Aorta (tissue), 5 donors: ENCODE measurements around the gene ATAD3B. TPM values are rescaled to one million over a fixed set of nuclear protein-coding genes. Genes with fewer than 3 reads are reported as not detected.

ENCODE experiments used
- ATAC-seq: fragments of 200-7000 bp; cut with Tn5 transposase; one replicate; pipeline ENCODE4 v1.9.1; 2022; ENCODE audit warnings: moderate library complexity; ENCODE audit not compliant: low FRiP score
- DNase-seq, 2 donors: peaks; one replicate each; pipeline ENCODE4 v3.0.0-alpha.2; 2020
- H3K27ac ChIP-seq, 2 donors: one replicate each; pipeline ENCODE4 v1.5.1; 2013; ENCODE audit warnings: low read length in 2 of 2, mild to moderate bottlenecking in 2 of 2, moderate library complexity in 2 of 2, control low read depth in 1 of 2, inconsistent platforms in 1 of 2, low read depth in 1 of 2
- H3K27me3 ChIP-seq, 2 donors: one replicate each; pipeline ENCODE4 v1.6.1; 2013; ENCODE audit warnings: control low read depth in 1 of 2, low read length in 1 of 2, mild to moderate bottlenecking in 1 of 2, moderate library complexity in 1 of 2; ENCODE audit not compliant: insufficient read depth in 2 of 2, control insufficient read depth in 1 of 2
- H3K36me3 ChIP-seq, 2 donors: one replicate each; pipeline ENCODE4 v1.6.1; 2013; ENCODE audit warnings: control low read depth in 1 of 2, low read length in 1 of 2, mild to moderate bottlenecking in 1 of 2; ENCODE audit not compliant: insufficient read depth in 2 of 2, control insufficient read depth in 1 of 2
- H3K4me1 ChIP-seq, 2 donors: one replicate each; pipeline ENCODE4 v1.6.1; 2013; ENCODE audit warnings: low read length in 2 of 2, control low read depth in 1 of 2, mild to moderate bottlenecking in 1 of 2, moderate library complexity in 1 of 2; ENCODE audit not compliant: insufficient read depth in 2 of 2, control insufficient read depth in 1 of 2
- H3K4me3 ChIP-seq, 2 donors: one replicate each; pipeline ENCODE4 v1.5.1; 2013; ENCODE audit warnings: low read length in 2 of 2, control low read depth in 1 of 2, mild to moderate bottlenecking in 1 of 2
- H3K9me3 ChIP-seq: one replicate; pipeline ENCODE4 v1.6.1; 2013; ENCODE audit warnings: mild to moderate bottlenecking, low read length; ENCODE audit not compliant: control insufficient read depth
- WGBS, 2 donors: extraction: QIAGEN DNeasy Blood & Tissue Kit; methylation state at CpG; one replicate each; pipeline ENCODE4 v1.1.7; 2013; 5-methylcytosine and 5-hydroxymethylcytosine counted together
- intact Hi-C, 2 donors: fragments of 100-400 bp; cut with DNase I; formaldehyde crosslinking; loops; one replicate each; pipeline versions ENCODE4 v1.14.2 to v1.15.0; 2022
- long read RNA-seq, 2 donors: library from polyadenylated mRNA; unstranded; transcript quantifications; one replicate each; pipeline ENCODE4 v2.0.0, GENCODE V29; 2020 to 2021
- polyA plus RNA-seq, 2 donors: library from polyadenylated mRNA; stranded (reverse); fragments of 200-250 nt; gene quantifications; one replicate each; pipeline ENCODE4 v1.2.3, GENCODE V29; 2013
- total RNA-seq, 2 donors: library from RNA; stranded (reverse); fragmentation: NEBNext Ultra II Directional; extraction: Animal tissue kit (Norgen Biotek cat#: 25700); gene quantifications; one replicate each; pipeline ENCODE4 v1.2.1, GENCODE V29; 2021
- donor health status: healthy with polysubstance abuse.
- donor health status: Bipolar disorder and iron deficiency.
- donor health status: DM: no; HTN: no; CAD: no.
- donor health status: DM: no; HTN: no; CAD: no.
- donor health status: DM: yes; HTN: yes; CAD: no.

The ATAD3B gene, protein sequence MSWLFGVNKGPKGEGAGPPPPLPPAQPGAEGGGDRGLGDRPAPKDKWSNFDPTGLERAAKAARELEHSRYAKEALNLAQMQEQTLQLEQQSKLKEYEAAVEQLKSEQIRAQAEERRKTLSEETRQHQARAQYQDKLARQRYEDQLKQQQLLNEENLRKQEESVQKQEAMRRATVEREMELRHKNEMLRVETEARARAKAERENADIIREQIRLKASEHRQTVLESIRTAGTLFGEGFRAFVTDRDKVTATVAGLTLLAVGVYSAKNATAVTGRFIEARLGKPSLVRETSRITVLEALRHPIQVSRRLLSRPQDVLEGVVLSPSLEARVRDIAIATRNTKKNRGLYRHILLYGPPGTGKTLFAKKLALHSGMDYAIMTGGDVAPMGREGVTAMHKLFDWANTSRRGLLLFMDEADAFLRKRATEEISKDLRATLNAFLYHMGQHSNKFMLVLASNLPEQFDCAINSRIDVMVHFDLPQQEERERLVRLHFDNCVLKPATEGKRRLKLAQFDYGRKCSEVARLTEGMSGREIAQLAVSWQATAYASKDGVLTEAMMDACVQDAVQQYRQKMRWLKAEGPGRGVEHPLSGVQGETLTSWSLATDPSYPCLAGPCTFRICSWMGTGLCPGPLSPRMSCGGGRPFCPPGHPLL
- total RNA-seq (10 to 100 TPM in 1 of 2 donors, 1 to 10 TPM in 1; 8.1 to 21.5 TPM), polyA plus RNA-seq (10 to 100 TPM in 1 of 2 donors, 1 to 10 TPM in 1; 6.1 to 44.8 TPM)
- long read RNA-seq, donor 1, full-length matches to known transcripts, result 2 of 10 reads
- long read RNA-seq, donor 1, partial matches to known transcripts, result 6 of 10 reads
- long read RNA-seq, donor 1, other reads (novel, unspliced or antisense), result 2 of 10 reads
- long read RNA-seq, donor 2, partial matches to known transcripts, result 4 of 13 reads
- long read RNA-seq, donor 2, other reads (novel, unspliced or antisense), result 9 of 13 reads

DNA sequence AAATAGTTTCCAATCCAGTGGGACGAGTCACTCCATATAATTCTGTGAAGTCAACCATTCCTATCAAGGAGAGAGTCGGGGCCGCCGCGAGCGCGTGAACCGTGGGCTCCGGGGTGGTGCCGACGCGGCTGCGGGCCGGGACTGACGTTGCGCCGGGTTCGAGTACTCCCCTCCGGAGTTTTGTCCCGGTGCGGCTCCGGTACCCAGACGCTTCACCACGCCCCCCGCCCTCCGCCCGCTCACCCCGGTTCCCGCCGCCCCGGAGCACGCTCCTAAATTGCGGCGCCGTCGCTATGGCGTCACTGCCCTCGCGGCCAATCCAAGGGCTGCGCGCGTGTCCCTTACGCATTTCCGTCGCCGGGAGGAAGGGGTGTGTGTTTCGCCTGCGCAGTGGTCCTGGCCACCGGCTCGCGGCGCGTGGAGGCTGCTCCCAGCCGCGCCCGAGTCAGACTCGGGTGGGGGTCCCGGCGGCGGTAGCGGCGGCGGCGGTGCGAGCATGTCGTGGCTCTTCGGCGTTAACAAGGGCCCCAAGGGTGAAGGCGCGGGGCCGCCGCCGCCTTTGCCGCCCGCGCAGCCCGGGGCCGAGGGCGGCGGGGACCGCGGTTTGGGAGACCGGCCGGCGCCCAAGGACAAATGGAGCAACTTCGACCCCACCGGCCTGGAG lies at the start of gene ATAD3B:
Gene ATAD3B, plus strand, starts transcription at position 377 of the 664 bp plus-strand sequence. Its CDS starts 120 bp downstream, at position 497.
- ATAC-seq, result peak; percentile 96
- 0 to 1% methylated on average over 69 to 87 of the region's 87 CpGs for WGBS, 2 donors
- intact Hi-C loops, result no loop called here

DNA sequence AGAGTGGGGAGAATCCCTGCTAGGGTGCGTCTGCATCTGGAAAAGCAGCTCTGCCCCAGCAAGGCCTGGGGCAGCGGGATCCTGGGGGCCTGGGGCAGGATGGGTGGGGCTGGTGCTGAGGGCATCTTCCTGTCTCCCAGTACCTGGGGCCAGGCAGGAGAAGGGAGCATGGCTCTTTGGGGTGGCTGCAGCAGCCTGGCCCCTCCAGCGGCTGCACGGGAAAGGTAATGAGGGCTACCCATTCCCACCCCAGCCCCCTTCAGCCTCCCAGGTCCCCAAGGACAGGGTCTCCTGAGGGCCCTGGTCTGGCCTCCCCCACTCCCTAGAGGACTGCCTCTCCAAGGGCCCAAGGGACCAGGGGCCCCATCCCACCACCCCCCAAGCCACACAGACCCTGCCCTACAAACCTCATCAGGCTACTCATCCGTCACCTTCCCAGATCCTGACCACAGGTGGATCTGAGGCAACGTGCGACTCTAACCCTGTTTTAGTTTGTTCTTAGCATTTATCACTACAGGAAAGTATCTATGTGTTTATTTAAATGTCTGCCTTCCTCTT lies 49.6 kb upstream of the ATAD3B start:
- no peak overlapping the region for H3K27ac ChIP-seq

More for the DNA sequence above, at the start of gene ATAD3B:
- Histone ChIP-seq H3K9me3 (no peaks in the 10 kb centered on the region), H3K27ac (no peak within 1 kb of the TSS), H3K27me3 (no peaks in the 10 kb centered on the region), H3K4me1 (no peaks in the 10 kb centered on the region), H3K36me3 (no peaks in the 10 kb centered on the region), H3K4me3 (peak within 1 kb of the TSS; percentile 35 to 44)
- DNase-seq, result peak; percentile 95 to 96

DNA sequence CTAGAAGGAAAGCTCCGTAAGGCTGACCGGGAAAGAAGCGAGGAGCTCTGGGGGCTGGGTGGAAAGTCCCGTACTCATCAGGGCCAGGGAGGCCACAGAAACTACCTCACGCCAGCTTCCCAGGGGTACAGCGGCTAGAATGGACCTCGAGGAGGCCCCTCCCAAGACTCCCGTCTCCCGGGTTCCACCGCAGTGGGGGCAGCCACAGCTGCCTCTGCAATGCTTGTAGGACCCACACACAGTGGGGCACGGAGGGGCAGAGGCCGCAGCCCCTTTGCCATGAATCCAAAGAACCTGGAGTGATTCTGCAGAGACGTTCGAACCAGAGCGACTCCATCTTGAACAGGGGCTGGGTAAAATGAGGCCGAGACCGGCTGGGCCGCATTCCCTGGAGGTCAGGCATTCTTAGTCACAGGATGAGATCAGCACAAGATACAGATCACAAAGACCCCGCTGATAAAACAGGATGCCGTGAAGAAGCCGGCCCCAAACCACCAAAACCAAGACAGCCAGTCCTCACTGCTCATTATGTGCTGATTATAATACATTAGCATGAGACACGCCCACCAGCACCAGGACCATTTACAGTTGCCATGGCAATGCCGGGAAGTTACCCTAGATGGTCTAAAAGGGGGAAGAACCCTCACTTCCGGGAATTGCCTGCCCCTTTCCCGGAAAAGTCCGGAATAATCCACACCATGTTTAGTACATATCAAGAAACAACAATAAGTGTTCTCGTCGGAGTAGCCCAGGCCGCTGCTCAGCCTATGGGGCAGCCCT lies 48.9 kb upstream of the ATAD3B start:
- ATAC-seq (no peak), DNase-seq (peak in 1 of 2 donors; percentile 24)
- Histone ChIP-seq H3K9me3 (no peaks in the 10 kb centered on the region), H3K27ac (no peak overlapping the region), H3K27me3 (no peaks in the 10 kb centered on the region), H3K36me3 (no peaks in the 10 kb centered on the region), H3K4me1 (no peaks in the 10 kb centered on the region), H3K4me3 (no peak overlapping the region)
- intact Hi-C loops, result no loop called here
- 72% methylated on average over 29 of the region's 29 CpGs for WGBS, 2 donors

More for the DNA sequence above, 49.6 kb upstream of the ATAD3B start:
- Histone ChIP-seq H3K4me1 (no peaks in the 10 kb centered on the region), H3K9me3 (no peaks in the 10 kb centered on the region), H3K36me3 (no peaks in the 10 kb centered on the region), H3K4me3 (no peak overlapping the region), H3K27me3 (no peaks in the 10 kb centered on the region)
- intact Hi-C loops, result no loop called here
- DNase-seq (no peak), ATAC-seq (no peak)
- WGBS, 2 donors, result 89 to 92% methylated on average over 6 to 7 of the region's 7 CpGs

DNA sequence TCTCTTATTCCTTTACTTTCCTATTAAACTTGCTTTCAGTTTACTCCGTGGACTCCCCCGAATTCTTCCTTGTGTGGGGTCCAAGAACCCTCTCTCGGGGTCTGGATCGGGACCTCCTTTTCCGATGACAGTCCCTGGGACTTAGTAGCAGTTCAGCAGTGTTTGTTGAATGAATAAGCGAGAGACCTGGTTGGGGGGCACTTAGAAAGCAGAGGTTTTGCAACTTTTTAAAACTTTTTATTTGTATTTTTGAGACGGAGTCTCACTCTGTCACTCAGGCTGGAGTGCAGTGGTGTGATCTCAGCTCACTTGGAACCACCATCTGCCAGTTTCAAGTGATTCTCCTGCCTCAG lies 48.3 kb upstream of the ATAD3B start:
- Histone ChIP-seq H3K4me3 (no peak overlapping the region), H3K9me3 (no peaks in the 10 kb centered on the region), H3K36me3 (no peaks in the 10 kb centered on the region), H3K27ac (no peak overlapping the region), H3K4me1 (no peaks in the 10 kb centered on the region), H3K27me3 (no peaks in the 10 kb centered on the region)
- intact Hi-C loops, result no loop called here
- no peak for ATAC-seq
- DNase-seq, result no peak
- 91 to 92% methylated on average over 7 of the region's 7 CpGs for WGBS, 2 donors

DNA sequence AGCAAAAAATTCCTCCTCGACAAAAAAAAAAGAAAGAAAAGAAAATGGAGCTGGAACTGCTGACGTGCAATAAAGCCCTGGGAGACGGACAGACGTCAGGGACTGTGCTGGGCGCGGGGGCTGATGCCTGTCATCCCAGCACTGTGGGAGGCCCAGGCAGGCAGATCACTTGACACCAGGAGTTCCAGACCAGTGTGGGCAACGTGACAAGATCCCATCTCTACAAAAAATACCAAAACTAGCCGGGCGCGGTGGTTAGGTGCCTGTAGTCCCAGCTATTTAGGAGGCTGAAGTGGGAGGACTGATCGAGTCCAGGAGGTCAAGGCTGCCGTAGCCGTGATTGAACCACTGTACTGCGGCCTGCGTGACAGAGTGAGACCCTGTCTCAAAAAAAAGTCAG lies 46.9 kb upstream of the ATAD3B start:
- intact Hi-C loops, result no loop called here
- Histone ChIP-seq H3K4me1 (no peaks in the 10 kb centered on the region), H3K27me3 (no peaks in the 10 kb centered on the region), H3K9me3 (no peaks in the 10 kb centered on the region), H3K36me3 (no peaks in the 10 kb centered on the region), H3K4me3 (no peak overlapping the region), H3K27ac (no peak overlapping the region)
- ATAC-seq, result no peak
- WGBS, 2 donors, result 87 to 91% methylated on average over 15 of the region's 15 CpGs
- DNase-seq, result peak in 1 of 2 donors; percentile 37

DNA sequence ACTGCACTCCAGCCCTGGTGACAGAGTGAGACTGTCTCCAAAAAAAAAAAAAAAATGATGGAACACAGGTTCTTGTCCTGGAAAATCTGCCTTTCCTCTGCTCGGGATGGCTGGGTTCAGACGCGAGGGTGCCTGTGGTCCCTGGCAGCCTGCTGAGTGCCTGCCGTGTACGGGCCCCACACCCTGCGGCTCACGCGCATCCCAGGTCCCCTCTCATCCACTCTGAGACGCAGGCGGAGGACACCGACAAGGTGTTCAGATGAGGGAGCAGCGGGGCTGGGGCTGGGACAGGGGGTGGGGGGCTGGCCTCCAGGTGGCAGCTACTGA lies 46.2 kb upstream of the ATAD3B start:
- Histone ChIP-seq H3K4me1 (no peaks in the 10 kb centered on the region), H3K36me3 (no peaks in the 10 kb centered on the region), H3K27ac (no peak overlapping the region), H3K27me3 (no peaks in the 10 kb centered on the region), H3K4me3 (no peak overlapping the region), H3K9me3 (no peaks in the 10 kb centered on the region)
- intact Hi-C loops, result no loop called here
- no peak for ATAC-seq
- 77 to 78% methylated on average over 12 of the region's 12 CpGs for WGBS, 2 donors
- DNase-seq, result no peak

DNA sequence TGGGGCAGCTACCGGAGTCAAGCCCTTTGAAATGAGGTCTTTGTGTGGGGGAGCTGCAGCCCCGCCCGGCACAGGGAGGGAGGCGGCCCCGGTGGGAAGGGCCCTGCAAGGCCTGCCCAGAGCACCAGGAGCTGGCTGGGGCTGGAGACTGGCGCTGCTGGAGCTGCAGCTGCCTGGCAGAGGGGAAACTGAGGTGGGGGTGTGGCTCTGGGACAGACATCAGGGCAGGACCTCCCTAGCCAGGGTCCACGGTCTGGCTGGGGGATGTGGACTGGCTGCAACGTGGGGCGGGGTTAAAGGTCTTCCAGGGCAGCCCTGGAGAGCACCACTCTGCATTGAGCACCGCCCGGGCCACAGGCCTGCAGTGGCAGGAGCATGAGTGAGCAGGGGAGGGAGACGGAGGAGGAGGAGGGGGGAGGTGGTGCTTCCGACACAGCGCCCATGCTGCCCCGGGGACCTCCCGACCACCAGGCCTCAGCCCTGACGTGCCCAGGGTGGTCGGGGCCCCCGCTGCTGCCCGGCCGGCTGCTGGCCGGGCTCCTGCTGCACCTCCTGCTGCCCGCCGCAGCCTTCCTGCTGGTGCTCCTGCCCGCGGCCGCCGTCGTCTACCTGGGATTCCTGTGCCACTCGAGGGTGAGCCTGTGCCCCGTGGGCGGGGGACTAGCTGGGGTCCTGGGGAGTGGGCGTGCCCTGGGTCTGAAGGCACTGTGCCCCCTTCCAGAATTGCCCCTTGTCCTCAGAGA lies 45.6 kb upstream of the ATAD3B start:
- WGBS, 2 donors, result 54 to 55% methylated on average over 29 to 33 of the region's 33 CpGs
- H3K4me1 ChIP-seq, result no peaks in the 10 kb centered on the region
- intact Hi-C loops, result no loop called here
- DNase-seq (peak; percentile 42 to 72), ATAC-seq (no peak)
- no peaks in the 10 kb centered on the region for H3K9me3 ChIP-seq
- no peaks in the 10 kb centered on the region for H3K36me3 ChIP-seq
- H3K4me3 ChIP-seq, result no peak overlapping the region
- H3K27ac ChIP-seq, result no peak overlapping the region
- H3K27me3 ChIP-seq, result no peaks in the 10 kb centered on the region
